CD4-positive, alpha-beta T cell treated with Interleukin-15 for 1 hour (primary cell): ENCODE results near the gene BICDL1.

ENCODE experiments used
- DNase-seq: peaks from one replicate; pipeline ENCODE4 v3.0.0-alpha.2; 2020

The BICDL1 gene

DNA sequence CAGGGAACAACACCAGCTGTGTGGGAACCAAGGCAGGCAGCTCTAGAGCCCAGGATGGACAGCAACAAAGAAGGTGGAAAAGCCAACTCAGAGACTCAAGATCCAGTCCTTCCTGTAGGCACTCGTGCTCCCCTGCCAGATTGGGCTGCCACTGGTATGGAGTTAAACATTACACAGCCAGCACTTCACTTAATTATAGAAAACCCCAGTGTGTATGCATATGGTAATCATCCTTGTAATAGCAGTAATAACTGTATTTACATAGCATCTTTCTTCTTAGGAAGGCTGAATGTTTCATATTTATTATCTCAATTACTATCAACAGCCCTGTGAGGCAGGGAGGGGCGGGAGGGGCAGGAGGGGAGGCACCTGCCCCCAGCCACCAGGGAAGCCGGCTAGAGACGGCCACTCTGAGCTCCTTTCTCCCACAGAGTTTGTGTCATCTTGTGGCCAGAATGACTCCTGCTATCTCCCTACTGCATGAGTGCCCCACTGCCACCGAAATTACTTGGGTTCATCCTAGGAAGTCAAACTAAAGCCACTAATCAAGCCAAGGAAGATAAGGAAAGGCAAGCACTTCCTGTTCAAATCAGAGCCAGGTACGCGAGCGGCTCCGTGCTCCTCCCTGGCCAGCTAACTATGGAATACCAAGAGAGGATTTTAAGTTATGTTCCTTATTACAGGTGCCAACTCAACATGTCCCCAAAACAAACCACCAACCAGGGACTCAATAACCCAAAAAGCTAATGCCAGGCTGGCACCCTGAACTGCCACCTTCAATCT is 143.2 kb downstream of the BICDL1 start:
- no peak for DNase-seq

DNA sequence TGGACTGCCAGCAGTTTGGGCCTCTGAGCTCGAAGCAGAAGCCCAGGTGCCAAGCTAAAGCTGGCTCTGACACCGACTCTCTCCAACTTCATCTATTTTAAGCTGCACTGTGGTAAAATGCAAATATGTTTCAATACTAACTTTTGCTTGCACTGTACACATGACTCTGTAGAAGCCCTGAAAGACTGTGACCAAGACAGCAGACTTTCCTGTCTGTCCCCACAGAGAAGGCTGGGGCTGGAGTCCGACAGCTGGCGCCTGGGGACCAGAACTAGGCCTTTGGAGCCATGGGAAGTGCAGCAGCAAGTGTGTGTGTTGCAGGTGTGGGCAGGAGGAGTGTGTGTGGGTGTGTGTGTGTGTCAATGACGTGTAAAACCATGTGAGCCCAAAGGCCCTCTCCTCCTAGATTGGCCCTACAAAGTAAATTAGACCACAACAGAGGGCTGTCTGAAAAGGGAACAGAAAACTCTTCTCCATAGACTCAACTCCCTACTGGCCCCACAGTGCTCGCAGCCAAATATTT is 143.9 kb downstream of the BICDL1 start:
- peak; percentile 35 for DNase-seq

DNA sequence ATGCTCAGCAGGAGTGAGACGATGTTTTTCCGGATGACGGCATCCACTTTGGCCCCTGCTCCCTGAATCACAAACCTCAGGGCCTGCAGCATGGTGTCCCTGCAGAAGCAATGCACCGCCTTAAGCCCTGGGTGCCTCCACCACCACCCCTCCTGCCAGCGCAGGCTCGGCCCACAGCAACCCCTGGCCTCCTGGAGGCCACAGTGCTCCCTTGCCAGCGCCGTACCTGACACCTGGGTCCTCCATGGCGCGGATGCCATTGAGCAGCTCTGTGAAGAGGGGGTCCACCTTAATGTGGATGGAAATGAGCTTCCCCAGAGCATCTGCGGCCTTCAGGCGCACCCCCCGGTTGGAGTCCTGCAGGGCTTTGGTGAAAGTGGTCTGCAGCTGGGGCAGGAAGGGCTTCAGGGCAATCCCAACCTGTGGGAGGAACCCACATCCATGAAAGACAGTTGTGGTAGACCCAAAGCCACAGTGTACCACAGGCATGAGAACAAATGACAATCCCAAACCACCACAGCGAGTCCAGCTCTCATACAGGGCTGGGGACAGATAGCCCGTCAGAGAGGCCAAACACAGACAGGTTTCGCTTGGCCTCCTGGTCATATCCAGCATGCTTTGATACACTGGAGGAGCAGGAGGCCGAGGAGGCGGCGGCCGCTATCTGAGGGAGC is 145.4 kb downstream of the BICDL1 start:
- no peak for DNase-seq

DNA sequence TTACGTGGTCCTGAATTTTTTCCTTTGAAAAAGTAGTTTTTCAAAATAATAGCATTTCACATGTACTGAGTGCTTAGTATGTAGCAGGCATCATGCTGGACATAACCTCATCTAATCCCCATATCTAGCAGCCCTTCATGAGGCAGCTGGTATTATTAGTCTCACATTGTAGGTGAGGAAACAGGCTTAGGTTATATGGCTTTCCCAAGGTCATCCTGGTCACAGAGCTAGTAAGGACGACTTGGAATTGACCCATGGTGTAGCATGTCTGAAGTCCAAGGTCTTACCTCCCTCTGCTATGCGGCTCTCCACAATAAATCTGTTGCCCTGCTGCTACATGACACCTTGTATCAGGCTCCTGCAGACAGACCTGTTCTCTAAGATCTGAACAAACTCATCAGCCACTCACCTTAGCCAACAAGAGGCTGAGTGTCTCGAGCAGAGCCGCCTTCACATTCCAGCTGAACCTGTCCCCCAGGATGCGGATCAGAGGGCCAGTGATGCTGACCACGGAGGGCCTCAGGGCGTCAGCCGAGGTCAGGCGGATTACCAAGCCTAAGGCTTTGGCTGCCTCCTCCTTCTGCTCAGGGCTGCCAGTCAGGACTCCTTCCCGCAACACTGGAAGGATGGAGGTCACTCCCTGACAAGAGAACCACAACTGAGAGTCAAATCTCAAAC is 147.2 kb downstream of the BICDL1 start:
- no peak for DNase-seq

DNA sequence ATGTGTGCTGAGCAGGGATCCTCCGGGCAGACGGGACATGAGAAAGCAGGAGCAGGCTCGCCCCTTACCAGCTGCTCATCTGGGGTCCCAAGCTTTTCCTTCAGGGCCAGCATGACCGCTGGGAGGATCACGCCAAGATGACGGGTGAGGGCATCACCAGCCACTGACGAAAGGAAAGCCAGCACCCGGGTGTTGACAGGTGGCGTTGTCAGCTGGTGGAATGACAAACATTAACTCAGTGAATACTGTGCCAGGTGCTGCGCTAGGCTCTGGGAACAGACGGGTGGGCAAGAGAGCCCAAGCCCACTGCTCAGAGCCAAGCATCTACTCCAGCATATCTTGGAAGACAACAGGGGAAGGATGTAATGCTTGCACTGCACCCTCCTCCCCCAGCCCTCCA is 148.8 kb downstream of the BICDL1 start:
- no peak for DNase-seq

DNA sequence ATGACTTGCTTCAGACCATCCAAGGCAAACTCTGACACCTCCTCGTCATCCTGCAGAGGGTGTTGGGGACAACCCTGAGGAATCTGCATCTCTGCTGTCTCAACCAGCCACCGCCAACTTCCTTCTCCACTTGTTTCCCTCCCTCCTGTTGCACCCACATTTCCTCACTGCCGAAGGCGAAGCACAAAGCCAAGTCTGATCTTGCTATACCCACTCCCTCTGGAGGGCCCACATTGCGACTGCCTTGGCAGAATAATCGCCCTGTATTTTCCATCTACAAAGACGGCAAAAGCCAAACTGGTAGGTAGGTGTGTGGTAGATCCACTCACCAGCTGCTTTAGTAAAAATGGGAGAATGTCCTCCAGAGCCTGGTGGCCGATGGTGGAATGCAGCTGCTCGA is 149.3 kb downstream of the BICDL1 start:
- no peak for DNase-seq

DNA sequence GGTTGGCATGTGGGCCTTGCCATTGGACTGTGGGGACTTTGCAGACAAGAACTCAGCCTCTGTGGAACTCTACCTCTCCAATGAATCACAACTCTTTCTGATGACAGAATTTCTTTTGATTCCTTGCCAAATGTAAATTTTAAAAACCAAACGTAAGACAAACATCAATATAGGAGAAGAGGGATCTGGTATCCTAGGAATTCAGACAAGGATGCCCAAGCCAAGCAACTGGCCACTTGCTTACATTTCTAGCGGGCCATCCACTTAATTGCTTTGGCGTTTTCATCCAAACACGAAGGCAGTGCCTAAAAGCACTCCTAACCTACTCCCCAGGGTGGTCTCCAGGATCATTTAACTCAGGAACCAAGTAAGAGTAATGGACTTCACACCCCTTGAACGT is 150.9 kb downstream of the BICDL1 start:
- no peak for DNase-seq

DNA sequence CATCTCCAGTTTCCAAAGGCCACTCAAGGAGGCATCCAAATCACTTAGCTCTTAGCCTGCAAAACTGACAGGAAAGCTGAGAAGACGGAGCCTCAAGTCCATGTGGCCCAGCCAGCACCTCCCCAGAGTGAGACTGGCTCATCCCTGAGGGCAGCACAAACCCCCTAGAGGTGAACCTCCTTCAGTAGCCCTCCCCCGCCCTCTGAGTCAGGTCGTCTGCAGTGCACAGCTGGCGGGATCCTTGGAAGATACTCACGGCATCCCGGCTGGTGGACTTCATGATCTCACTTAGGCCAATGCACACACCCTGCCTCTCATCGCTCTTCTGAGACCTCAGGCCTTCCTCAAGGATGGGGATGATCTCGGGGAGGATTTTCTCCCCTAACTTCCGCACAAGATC is 151.6 kb downstream of the BICDL1 start:
- DNase-seq: no peak

DNA sequence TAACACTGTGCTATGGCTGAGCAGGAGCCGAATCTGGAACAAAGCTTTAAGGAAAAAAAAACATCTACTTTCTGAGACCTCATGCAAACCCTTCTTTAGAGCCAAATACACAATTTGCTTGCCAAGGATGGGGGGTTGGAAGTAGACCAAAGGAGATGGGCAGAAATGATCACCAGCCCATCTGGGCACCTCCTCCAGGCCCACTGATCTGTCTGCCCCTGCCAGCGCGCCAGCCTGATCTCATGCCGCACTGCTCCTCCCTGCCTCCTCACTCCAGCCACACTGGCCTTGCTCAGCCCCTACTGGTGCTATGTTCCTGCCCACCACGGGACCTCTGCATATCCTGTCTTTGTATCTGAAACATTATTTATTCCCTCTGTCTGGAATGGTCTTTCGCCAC is 152.3 kb downstream of the BICDL1 start:
- DNase-seq: no peak

DNA sequence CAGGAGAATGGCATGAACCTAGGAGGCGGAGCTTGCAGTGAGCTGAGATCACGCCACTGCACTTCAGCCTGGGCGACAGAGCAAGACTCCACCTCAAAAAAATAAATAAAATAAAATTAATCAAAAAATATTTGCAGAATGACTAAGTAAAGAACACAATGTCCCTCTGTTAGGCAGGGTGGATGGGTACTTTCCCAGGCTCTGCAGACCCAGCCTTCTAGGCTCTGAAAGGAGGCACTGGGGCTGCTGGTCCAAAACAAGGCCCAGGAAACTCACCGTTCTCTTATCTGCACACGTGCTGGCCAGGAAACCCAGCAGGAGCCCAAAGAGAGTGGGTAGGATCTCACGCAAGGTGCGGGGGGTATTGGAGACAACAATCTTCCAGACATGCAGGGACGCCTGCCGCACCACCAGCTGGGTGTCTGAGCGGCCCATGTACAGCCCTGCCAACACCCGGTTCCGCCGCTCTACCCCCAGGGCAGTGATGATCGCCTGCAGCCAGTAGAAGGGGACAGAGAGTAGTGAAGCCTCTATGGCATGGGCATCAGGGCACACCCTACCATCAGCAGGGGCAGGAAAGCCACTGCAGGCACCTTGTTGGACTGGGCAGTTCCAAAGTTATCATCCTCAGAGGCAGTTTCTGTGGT is 153.3 kb downstream of the BICDL1 start:
- no peak for DNase-seq
